Stimulated activated CD4-positive, alpha-beta T cell treated with anti-CD3 and anti-CD28 coated beads, Interleukin-4, amount 100 ng/mL, for 1 hour (primary cell): Measurements from ENCODE around the gene NUP98.

ENCODE experiments used
- DNase-seq: peaks from one replicate; pipeline ENCODE4 v3.0.0-alpha.2; 2020

The NUP98 gene

DNA sequence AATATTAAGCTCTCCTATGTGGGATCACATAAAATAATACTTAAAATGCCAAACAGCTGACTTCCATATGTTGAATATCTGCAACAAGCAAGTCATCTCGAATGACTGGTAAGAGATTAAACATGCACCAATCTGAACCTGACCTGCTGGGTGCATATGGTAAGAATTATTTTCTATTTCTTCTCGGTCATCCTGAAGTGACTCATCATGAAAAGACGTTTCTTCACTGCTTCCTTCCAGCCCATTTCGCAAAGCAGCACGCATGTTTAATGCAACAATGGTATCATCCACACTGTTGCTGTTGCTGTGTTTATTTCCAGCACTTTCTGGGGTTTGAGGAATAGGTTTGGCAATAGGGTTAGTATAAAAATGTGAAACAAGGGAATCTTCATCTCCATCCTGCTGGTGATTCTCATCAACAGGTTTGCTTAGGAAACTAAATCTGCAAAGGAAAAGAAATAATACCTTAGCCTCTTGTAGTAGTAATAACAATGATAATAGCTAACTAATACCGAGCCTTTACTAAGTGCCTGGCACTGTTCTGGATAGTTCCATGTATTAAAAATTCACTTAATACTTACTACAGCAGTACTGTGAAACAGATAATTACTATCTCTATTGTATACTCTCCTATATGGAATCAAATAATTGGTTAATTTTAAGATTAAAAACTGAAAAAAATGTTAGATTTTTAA lies 74.2 kb downstream of the NUP98 start:
- no peak for DNase-seq

- DNase-seq: no peak
Observed at GRCh38 chr11:3722100-3722499, 75.3 kb downstream of the NUP98 start.

DNA sequence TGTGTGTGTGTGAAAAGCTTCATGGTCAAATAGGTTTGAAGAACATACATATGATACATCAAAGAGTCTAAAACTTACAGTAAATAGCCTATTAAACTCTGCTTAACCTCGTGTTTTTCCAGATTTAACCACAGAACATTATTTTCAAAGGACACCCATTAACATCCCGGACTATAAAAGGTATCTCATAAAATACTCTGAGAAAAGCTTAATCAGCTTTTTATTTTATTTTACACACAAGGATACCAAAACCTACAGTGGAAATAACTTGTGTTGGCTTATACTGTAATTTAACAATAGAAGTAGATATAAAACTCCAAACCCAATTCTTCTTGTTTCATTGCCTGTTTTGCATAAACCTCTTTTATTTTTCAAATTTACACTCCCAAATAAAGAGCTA lies 76.4 kb downstream of the NUP98 start:
- no peak for DNase-seq

- DNase-seq: no peak
Observed at GRCh38 chr11:3712274-3712673, 85.1 kb downstream of the NUP98 start.

DNA sequence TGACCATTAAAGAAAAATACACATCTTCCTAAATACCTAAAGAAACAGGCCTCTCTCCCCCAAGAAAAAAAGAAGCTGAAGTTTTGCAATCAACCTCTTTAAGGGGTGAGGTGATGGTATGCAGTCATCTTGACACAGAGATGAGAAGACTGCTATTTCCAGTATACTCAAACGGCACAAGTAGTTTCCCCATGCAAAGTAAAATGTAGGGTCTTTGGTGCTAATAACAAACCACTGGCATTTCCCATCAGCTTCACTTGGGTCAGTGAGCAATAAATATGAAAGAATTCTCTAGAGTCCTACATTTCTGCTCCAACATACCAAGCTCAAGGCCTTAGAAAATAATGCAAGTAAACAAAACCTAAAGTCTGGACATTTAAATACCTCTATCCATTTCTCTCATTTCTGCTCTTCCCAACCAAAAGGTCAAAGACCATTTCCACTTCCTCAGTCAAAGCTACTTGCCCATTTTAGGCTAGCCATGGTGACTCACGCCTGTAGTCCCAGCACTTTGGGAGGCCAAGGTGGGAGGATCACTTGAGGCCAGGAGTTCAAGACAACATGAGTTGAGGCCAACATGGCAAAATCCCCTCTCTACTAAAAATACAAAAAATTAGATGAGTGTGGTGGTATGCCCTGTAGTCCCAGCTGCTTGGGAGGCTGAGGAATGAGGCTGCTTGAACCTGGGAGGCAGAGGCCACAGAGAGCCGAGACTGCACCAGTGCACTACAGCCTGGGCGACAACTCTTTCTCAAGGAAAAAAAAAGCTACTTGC lies 86.7 kb downstream of the NUP98 start:
- no peak for DNase-seq

GRCh38 chr11:3709977-3710376 lies 87.4 kb downstream of the NUP98 start:
- DNase-seq: no peak

GRCh38 chr11:3707176-3707575 lies 90.2 kb downstream of the NUP98 start:
- no peak for DNase-seq

DNA sequence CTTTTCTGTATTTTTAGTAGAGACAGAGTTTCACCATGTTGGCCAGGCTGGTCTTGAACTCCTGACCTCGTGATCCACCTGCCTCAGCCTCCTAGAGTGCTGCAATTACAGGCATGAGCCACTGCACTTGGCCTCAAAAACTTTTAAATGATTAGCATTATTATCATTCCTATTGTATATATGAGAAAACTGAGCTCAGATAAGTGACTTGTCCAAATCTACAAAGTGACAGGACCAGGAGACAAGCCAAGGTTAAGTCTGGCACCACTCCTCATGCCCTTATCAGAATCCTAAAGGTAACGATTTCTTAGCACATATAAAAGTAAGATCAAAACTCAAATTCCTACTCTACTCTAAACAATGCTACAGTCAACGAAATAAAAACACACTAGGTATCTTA lies 94.0 kb downstream of the NUP98 start:
- DNase-seq: no peak

- DNase-seq: no peak
Observed at GRCh38 chr11:3700910-3701309, 96.4 kb downstream of the NUP98 start.

- DNase-seq: no peak
Observed at GRCh38 chr11:3700410-3700809, 96.9 kb downstream of the NUP98 start.

DNA sequence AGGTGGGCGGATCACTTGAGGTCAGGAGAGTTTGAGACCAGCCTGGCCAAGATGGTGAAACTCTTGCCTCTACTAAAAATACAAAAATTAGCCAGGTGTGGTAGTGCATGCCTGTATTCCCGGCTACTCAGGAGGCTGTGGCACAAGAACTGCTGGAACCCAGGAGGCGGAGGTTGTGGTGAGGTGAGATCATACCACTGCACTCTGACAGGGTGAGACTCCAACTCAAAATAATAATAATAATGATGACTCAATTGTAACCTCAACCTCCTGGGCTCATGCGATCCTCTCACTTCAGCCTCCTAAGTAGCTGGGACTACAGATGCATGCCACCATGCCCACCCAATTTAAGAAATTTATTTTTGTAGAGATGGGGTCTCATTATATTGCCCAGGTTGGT lies 110.6 kb downstream of the NUP98 start:
- no peak for DNase-seq

DNA sequence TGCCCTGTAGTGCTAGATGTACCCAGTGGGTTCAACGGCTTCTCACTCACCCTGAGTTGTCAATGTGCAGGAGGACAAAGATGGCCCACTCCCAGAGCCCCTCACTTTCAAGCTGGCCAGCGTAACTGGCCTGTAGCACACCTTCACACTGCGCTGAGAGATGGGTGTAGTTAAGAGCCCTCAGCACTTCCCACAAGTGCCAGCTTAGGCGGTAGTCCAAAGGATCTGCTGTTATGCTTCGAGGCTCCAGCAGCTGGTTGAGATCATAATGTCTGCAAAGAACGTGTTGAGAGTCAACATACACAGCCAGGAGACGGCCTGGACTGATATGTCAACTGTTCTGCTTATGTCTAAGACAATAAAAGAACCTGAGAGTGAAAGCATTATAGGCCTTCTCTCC lies 111.4 kb downstream of the NUP98 start:
- DNase-seq: no peak

GRCh38 chr11:3684819-3685172 lies 112.6 kb downstream of the NUP98 start:
- DNase-seq: no peak

- DNase-seq: no peak
Observed at GRCh38 chr11:3684129-3684818, 113.1 kb downstream of the NUP98 start.

GRCh38 chr11:3683039-3683438 lies 114.3 kb downstream of the NUP98 start:
- no peak for DNase-seq

DNA sequence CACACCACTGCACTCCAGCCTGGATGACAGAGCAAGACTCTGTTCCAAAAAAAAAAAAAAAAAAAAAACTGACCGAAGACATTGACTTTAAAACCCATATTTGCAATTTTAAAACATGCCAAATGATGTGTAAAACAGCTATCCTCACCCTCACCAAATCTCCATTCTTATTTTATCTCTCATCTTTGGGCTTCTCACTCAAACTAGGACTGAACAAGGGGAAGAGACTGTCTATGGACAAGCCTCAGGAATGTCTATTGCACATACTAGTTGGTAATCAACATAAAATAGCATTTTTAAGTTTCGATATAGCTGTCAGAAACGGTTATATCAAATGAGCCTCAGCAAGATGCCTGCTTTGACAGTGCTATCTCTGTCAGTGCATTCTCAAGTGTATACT lies 118.3 kb downstream of the NUP98 start:
- no peak for DNase-seq

DNA sequence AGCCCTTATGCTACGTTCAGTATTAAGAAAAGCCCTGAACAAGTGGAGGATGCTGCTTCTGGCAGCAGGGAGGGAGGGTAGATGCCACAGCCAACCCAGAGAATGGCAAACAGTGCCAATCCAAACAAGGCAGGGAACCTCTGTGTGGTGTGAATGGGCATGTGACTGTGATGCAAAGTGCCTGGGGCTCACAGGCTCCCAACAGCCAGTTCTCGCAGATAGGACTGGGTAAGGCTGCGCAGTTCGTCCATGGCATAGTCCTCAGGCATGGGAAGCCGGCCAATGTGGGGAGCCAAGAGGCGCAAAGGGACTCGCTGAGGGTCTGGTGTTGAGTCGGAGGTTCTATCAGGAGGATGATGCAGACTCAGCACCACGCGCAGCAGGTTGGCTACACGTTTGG lies 121.4 kb downstream of the NUP98 start:
- DNase-seq: no peak

DNA sequence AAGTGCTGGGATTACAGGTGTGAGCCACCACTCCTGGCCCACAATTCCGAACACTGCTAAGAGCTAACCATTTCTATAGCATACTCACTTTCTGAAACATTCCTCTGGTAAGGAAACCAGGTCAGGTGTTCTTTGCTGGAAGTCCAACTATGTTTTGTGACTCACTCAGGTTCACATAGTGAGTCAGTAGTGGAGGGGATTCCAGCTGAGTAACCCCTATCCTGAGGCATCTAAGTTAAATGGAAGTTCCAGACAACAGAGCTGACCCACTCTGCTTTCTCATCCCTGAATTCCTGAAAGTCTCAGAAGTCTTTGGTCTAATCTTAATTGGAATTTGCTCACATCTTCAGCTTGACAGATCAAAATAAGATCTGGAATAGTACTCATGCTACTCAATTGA lies 123.2 kb downstream of the NUP98 start:
- no peak for DNase-seq

GRCh38 chr11:3671334-3672254 lies 125.8 kb downstream of the NUP98 start, which contains the start of gene CHRNA10:
Gene CHRNA10 (minus strand): TSS chr11:3671384. CDS start chr11:3671312, 72 bp downstream.
- DNase-seq: no peak

DNA sequence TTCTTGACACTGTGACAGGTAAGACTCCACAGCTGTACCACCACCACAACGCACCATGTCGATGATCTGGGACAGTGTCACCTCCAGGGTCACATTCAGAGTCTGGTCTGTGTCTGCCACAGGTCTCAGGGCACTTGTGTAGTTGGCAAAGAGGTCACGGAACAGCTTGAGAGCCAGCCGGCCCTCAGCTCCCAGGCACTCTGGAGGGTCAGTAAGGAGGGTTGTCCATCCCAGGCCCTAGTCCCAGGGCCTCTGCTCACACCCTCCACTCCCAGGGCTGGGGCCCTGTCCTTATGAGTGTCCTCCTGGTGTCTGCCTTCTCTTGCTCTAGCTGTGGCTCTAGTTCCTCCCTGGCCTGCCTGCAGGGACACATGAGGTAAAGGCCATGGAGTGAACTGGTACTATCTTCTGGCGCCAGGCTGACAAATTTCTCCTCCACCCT lies 127.6 kb downstream of the NUP98 start:
- DNase-seq: no peak

DNA sequence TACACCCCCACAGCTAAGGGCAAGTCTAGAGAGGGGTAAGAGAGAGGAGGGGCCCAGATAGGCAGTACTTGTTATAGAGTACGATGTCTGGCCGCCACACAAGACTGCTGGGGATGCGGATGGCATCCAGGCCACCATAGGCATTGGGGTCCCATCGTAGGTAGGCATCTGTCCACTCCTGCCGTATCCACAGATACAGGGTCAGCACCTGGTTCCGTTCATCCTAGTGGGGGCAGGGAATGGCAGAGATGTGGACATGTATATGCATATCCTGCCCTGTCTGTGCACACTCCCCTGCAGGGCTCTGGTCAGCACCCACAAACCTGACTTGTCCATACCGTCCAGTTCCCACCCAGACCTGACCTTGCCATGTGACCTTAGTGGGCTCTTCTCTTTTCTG lies 128.2 kb downstream of the NUP98 start:
- DNase-seq: no peak

DNA sequence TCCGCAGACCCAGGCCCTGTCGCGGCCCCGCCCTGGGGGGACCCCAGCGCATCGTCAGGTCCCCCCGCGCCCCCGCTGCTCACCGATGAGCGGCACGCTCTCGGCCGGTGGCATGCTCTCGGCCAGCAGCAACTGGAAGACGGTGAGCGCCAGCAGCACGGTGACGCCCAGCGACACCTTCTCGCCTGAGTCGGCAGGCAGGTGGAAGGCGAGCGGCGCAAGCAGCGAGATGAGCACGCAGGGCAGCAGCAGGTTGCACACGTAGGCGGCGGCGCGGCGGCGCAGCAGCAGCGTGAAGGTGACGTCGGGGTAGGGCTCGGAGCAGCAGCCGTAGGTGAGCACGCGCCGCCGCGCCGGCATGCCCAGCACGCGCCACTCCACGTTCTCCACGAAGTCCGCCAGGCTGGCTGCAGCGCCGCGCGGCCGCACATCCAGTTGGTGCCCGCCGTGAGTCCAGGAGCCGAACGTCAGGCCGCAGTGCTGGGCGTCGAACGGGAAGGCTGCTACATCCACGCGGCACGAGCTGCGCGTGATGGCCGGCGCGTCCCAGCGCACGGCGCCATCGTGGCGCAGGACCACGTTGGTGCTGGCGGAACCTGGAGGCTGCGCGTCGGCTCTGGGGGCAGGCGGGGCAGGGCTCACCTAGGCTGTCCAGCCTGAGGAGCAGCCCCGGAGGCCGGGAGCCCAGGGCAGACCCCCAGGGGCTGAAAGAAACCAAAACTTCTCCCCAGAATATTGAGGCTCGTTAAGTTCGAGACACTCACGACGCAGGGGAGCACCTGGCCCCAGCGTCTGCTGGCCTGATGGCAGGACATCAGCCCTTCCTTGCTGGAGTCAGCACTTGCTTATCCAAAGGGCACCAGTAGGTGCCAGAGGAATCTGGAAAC lies 130.0 kb downstream of the NUP98 start:
- no peak for DNase-seq
